Mesenteric fat pad (tissue), 1 donor: Measurements from ENCODE around the gene ZNF771. TPM values are rescaled to one million over a fixed set of nuclear protein-coding genes. Genes with fewer than 3 reads are reported as not detected.
A peak's percentile ranks its signal among the peaks of the same experiment; 100 is the strongest.

Experiments used
- DNase-seq: peaks from one replicate; pipeline ENCODE4 v3.0.0-alpha.2; 2020; ENCODE audit warnings: low spot score
- total RNA-seq: library from RNA; stranded (reverse); fragmentation: NEBNext Ultra II Directional; extraction: Animal tissue kit (Norgen Biotek cat#: 25700); gene quantifications from one replicate; pipeline ENCODE4 v1.2.1, GENCODE V29; 2021
- donor health status: DM: yes; HTN: yes; CAD: no.

ZNF771 gene
- total RNA-seq, 1 donor from 2014 or later: 6.3 TPM

- no peak for DNase-seq
These were observed 9.4 kb upstream of the ZNF771 start for GRCh38 chr16:30397776-30398660.

GRCh38 chr16:30398661-30399434, 8.6 kb upstream of the ZNF771 start:
- no peak for DNase-seq

- DNase-seq: no peak
These were observed 7.8 kb upstream of the ZNF771 start for GRCh38 chr16:30399435-30400186.

- no peak for DNase-seq
These were observed 5.5 kb upstream of the ZNF771 start for GRCh38 chr16:30401768-30402425.

- DNase-seq: no peak
These were observed 658 bp upstream of the ZNF771 start for GRCh38 chr16:30406795-30407101.

- no peak for DNase-seq
These were observed 563 bp downstream of the ZNF771 start for GRCh38 chr16:30407804-30408534.

GRCh38 chr16:30409125-30410060, 2.0 kb downstream of the ZNF771 start:
- DNase-seq: peak; percentile 97

GRCh38 chr16:30413112-30413806, 5.9 kb downstream of the ZNF771 start:
- DNase-seq: no peak

GRCh38 chr16:30414159-30414558, 6.8 kb downstream of the ZNF771 start:
- no peak for DNase-seq

- DNase-seq: no peak
These were observed 8.7 kb downstream of the ZNF771 start for GRCh38 chr16:30416047-30416603.

GRCh38 chr16:30416624-30417528, 9.5 kb downstream of the ZNF771 start:
- no peak for DNase-seq

- peak; percentile 92 for DNase-seq
These were observed 10.3 kb downstream of the ZNF771 start for GRCh38 chr16:30417529-30418349.

- DNase-seq: no peak
These were observed 11.2 kb downstream of the ZNF771 start for GRCh38 chr16:30418350-30419181.

- no peak for DNase-seq
These were observed 13.6 kb downstream of the ZNF771 start for GRCh38 chr16:30421010-30421409.

- DNase-seq: no peak
These were observed 20.6 kb downstream of the ZNF771 start for GRCh38 chr16:30428055-30428454.

GRCh38 chr16:30429418-30429677, 21.9 kb downstream of the ZNF771 start:
- DNase-seq: no peak
